ENCODE data around the gene SLC2A4RG.

DNA sequence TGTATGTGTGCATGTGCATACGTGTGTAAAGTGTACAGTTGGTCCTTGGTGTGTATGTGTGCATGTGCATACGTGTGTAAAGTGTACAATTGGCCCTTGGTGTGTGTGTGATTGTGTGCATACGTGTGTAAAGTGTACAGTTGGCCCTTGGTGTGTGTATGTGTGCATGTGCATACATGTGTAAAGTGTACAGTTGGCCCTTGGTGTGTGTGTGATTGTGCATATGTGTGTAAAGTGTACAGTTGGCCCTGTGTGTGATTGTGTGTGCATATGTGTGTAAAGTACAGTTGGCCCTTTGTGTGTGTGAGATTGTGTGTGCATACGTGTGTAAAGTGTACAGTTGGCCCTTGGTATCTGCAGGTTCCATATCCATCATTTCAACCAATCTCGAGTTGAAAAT is 8.2 kb upstream of the SLC2A4RG start:
- TF ChIP-seq, protein P1, sequence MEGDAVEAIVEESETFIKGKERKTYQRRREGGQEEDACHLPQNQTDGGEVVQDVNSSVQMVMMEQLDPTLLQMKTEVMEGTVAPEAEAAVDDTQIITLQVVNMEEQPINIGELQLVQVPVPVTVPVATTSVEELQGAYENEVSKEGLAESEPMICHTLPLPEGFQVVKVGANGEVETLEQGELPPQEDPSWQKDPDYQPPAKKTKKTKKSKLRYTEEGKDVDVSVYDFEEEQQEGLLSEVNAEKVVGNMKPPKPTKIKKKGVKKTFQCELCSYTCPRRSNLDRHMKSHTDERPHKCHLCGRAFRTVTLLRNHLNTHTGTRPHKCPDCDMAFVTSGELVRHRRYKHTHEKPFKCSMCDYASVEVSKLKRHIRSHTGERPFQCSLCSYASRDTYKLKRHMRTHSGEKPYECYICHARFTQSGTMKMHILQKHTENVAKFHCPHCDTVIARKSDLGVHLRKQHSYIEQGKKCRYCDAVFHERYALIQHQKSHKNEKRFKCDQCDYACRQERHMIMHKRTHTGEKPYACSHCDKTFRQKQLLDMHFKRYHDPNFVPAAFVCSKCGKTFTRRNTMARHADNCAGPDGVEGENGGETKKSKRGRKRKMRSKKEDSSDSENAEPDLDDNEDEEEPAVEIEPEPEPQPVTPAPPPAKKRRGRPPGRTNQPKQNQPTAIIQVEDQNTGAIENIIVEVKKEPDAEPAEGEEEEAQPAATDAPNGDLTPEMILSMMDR (IDR thresholded peaks at IDR 0.05): no peak
- TF ChIP-seq EZH2phosphoT487 (IDR thresholded peaks at IDR 0.05; ENCODE audit: borderline replicate concordance, low read depth) (no peak), NRF1 (IDR thresholded peaks at IDR 0.05; ENCODE audit: low read depth, low read length) (no peak), YY1 (IDR thresholded peaks at IDR 0.05; ENCODE audit: low read depth) (no peak), RCOR1 (IDR thresholded peaks at IDR 0.05; ENCODE audit: low read length) (no peak), EP300 (IDR thresholded peaks at IDR 0.05; ENCODE audit: borderline replicate concordance in 1 of 2, low read depth in 1 of 2, low read length in 1 of 2) (no peak), RAD21 (IDR thresholded peaks at IDR 0.05; ENCODE audit: low read length) (no peak), POLR2AphosphoS5 (IDR thresholded peaks at IDR 0.05; ENCODE audit: low read depth, low read length) (no peak), GABPA (IDR thresholded peaks at IDR 0.05; ENCODE audit: low read depth) (no peak)
- TF ChIP-seq, protein P2, sequence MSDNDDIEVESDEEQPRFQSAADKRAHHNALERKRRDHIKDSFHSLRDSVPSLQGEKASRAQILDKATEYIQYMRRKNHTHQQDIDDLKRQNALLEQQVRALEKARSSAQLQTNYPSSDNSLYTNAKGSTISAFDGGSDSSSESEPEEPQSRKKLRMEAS (IDR thresholded peaks at IDR 0.05; ENCODE audit: low read depth): no peak
- TF ChIP-seq, protein P3, sequence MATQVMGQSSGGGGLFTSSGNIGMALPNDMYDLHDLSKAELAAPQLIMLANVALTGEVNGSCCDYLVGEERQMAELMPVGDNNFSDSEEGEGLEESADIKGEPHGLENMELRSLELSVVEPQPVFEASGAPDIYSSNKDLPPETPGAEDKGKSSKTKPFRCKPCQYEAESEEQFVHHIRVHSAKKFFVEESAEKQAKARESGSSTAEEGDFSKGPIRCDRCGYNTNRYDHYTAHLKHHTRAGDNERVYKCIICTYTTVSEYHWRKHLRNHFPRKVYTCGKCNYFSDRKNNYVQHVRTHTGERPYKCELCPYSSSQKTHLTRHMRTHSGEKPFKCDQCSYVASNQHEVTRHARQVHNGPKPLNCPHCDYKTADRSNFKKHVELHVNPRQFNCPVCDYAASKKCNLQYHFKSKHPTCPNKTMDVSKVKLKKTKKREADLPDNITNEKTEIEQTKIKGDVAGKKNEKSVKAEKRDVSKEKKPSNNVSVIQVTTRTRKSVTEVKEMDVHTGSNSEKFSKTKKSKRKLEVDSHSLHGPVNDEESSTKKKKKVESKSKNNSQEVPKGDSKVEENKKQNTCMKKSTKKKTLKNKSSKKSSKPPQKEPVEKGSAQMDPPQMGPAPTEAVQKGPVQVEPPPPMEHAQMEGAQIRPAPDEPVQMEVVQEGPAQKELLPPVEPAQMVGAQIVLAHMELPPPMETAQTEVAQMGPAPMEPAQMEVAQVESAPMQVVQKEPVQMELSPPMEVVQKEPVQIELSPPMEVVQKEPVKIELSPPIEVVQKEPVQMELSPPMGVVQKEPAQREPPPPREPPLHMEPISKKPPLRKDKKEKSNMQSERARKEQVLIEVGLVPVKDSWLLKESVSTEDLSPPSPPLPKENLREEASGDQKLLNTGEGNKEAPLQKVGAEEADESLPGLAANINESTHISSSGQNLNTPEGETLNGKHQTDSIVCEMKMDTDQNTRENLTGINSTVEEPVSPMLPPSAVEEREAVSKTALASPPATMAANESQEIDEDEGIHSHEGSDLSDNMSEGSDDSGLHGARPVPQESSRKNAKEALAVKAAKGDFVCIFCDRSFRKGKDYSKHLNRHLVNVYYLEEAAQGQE (IDR thresholded peaks at IDR 0.05; ENCODE audit: low read depth, low read length): no peak

Measured in SK-N-SH (cell line).